ENCODE data around the gene CAPN10. TPM values are rescaled to one million over a fixed set of nuclear protein-coding genes. Genes with fewer than 3 reads are reported as not detected.

CAPN10 gene
- total RNA-seq, 4 donors from 2014 or later, result 9.9 to 23.3 (median 13.7) TPM

GRCh38 chr2:240594511-240595380, 8.2 kb downstream of the CAPN10 start:
- Histone ChIP-seq H3K27ac (no peak overlapping the region), H3K9me3 (no peaks in the 10 kb centered on the region), H3K4me3 (no peak overlapping the region), H3K4me1 (peaks cover 0 to 31% (median 6%) of the 10 kb centered on the region in 3 donors), H3K36me3 (peaks cover 13 to 100% (median 13%) of the 10 kb centered on the region in 3 donors), H3K27me3 (no peaks in the 10 kb centered on the region)
- DNase-seq, result no peak
- intact Hi-C loops (cut with DNase I), result no loop called here
- 95% methylated on average over 8 of the region's 34 CpGs; no CpG with 5 or more reads in 1 of the 2 donors for WGBS, 2 donors
- TF ChIP-seq POLR2A (IDR thresholded peaks at IDR 0.05) (no peak), CTCF (IDR thresholded peaks at IDR 0.05) (no peak)

- Histone ChIP-seq H3K27ac (peak overlapping the region in 1 of 4 donors; percentile 17), H3K4me3 (no peak overlapping the region), H3K4me1 (peaks cover 0 to 28% (median 6%) of the 10 kb centered on the region in 3 donors), H3K9me3 (no peaks in the 10 kb centered on the region), H3K27me3 (no peaks in the 10 kb centered on the region), H3K36me3 (peaks cover 13 to 100% (median 13%) of the 10 kb centered on the region in 3 donors)
- TF ChIP-seq CTCF (IDR thresholded peaks at IDR 0.05) (peak in 1 of 6 experiments; percentile 12), POLR2A (IDR thresholded peaks at IDR 0.05) (no peak)
- DNase-seq, result no peak
- 57% methylated on average over 5 of the region's 18 CpGs; no CpG with 5 or more reads in 1 of the 2 donors for WGBS, 2 donors
- intact Hi-C loops (cut with DNase I), result no loop called here
Observed at GRCh38 chr2:240595381-240596079, 9.0 kb downstream of the CAPN10 start.

- Histone ChIP-seq H3K4me1 (peaks cover 0 to 28% (median 6%) of the 10 kb centered on the region in 3 donors), H3K4me3 (no peak overlapping the region), H3K9me3 (no peaks in the 10 kb centered on the region), H3K36me3 (peaks cover 13 to 100% (median 13%) of the 10 kb centered on the region in 3 donors), H3K27me3 (no peaks in the 10 kb centered on the region), H3K27ac (peak overlapping the region in 2 of 4 donors; percentile 17 to 28)
- TF ChIP-seq POLR2A (IDR thresholded peaks at IDR 0.05), result no peak
- TF ChIP-seq CTCF (IDR thresholded peaks at IDR 0.05), result no peak
- intact Hi-C loops (cut with DNase I), result no loop called here
- DNase-seq, result no peak
- WGBS, 2 donors, result 80% methylated on average over 2 of the region's 17 CpGs; no CpG with 5 or more reads in 1 of the 2 donors
Observed at GRCh38 chr2:240596080-240596460, 9.5 kb downstream of the CAPN10 start.

- Histone ChIP-seq H3K36me3 (peaks cover 13 to 100% (median 13%) of the 10 kb centered on the region in 3 donors), H3K4me3 (no peak overlapping the region), H3K27me3 (no peaks in the 10 kb centered on the region), H3K9me3 (no peaks in the 10 kb centered on the region), H3K27ac (peak overlapping the region in 2 of 4 donors; percentile 17 to 28), H3K4me1 (peaks cover 0 to 28% (median 6%) of the 10 kb centered on the region in 3 donors)
- DNase-seq, result no peak
- intact Hi-C loops (cut with DNase I), result no loop called here
- no peak for TF ChIP-seq POLR2A (IDR thresholded peaks at IDR 0.05)
- no peak for TF ChIP-seq CTCF (IDR thresholded peaks at IDR 0.05)
- WGBS, 2 donors, result 85% methylated on average over 12 of the region's 23 CpGs; no CpG with 5 or more reads in 1 of the 2 donors
Observed at GRCh38 chr2:240596491-240596931, 10.0 kb downstream of the CAPN10 start.
